NCI-H2029 treated with DMSO at 0.1 percent for 48 hours (cell line): Measurements from ENCODE around the gene ZDHHC4.
"Not testable (repeated sequence)": the region's sequence is repeated elsewhere in the genome, so short reads cannot be mapped to it uniquely, and the experiment has no call there.

ENCODE experiments used
- DNase-seq: peaks from one replicate; lab custom pipeline; 2025; lab: John Stamatoyannopoulos, UW

ZDHHC4 gene

DNA sequence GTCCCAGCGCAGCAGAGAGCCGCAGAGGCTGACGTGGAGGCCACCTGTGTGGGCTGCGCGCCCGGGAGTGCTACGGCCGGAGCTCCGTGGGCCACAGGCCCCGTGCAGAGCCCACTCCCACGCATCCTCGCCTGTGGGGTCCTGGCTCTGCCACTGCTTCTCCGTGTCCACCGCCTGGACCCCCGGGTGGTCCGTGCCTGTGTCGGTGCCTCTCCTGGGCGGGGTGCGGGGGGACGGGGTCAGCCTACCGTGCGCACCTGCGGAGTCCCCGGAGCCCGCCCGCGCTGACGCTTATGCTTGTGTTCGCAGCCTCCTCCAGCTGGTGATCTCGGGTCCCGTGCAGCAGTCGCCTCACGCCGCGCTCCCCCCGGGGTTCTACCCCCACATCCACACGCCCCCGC is 30.4 kb downstream of the ZDHHC4 start:
- DNase-seq: no peak

DNA sequence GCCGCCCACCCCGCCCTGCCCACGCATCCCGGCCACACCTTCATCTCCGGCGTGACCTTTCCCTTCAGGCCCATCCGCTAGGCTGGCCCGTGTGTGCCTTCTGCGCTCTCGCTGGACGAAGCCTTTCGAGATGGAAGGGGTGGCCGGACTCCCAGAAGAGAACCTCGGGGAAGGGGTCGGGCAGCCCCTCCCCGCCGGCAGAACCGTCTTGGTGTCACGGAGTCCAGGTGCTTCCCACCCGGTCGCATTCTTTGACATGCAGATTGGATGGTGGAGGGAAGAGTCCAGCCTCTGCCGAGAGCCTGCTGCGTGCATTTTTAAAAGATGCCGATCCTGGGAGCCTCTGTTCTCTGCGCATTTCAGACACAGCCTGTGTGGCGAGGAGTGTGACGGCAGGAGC is 30.8 kb downstream of the ZDHHC4 start:
- no peak for DNase-seq

DNA sequence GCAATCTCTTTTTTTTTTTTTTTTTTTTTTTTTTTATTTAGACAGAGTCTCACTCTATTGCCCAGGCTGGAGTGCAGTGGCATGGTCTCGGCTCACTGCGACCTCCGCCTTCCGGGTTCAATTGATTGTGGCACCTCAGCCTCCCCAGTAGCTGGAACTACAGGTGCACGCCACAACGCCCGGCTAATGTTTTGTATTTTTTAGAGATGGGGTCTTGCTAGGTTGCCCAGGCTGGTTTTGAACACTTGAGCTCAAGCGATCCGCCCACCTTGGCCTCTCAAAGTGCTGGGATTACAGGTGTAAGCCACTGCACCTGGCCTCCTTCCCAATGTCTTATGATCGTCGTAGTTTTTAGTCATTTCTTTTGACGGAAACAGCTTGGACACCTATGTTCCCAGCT is 31.5 kb downstream of the ZDHHC4 start:
- no peak for DNase-seq

DNA sequence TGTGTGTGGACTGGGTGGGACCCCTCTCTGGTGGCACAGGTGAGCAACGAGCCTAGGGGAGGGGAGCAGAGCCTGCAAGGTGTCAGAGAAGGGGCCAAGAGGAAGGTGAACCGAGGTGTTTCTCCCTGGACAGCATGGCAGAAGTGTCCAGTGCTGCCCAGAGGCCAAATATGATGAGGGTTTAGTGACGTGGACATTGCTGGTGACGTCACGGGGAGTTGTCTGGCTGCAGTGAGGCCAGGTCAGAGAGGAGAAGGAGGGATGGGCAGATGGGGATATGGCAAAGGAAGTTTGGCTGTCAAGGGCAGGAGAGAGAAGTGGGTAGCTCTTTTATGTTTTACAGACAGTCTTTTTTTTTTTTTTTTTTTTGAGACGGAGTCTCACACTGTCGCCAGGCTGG is 35.6 kb downstream of the ZDHHC4 start:
- DNase-seq: no peak

DNA sequence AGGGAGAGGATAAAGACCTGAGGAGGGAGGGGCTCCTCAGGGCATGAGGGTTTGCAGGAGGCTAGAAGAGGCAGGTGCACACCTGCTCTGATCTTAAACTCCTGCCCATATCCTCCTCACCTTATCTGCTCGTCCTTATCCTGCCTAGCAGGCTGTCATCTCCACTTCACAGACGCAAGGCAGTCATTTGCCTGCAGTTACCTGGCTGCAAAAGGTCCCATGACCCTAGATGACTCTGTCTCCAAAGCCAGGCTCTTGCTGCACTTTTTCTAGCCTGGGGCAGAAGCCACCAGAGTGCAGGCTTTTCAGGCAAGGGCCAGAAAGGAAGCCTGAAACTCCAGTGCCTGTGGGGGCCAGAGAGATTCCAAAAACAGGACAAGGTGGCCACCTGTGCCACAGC is 36.5 kb downstream of the ZDHHC4 start:
- DNase-seq: no peak

DNA sequence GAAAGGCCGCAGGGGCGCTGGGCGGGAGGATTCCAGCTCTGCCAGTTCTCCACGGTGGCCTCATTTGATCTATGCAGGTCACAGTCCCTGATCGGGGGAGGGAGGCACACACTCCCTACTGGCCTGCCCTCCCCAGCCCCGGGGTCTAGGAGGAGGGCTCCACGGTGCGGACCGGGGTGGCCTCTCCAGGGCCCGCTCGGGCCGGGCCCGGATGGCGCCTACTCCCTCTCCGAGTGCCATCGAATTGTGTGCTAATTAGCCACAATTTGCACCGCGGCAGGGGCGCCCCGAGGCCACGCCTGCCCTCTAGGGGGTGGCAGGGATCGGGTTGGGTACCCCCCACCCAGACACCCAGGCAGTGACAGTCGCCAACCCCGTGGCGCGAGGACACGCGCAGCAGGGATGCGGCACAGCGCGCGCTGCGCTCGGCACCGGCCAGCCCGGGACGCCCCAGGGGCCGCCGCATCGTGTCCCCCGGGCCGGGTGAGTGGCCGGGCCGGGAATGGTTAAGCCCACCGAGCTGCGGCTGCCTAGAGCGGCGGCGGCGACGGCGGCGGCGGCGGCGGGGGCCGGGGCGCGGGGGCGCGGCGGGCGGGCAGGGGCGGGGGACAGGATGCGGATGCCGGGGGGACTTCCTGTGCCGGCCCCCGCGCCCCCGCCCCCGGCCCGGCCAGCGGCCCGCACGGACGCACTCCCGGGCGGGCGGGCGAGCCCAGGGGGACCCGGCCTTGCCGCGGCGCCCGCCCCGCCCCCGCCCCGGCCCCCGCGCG is 37.9 kb downstream of the ZDHHC4 start, which contains the start of gene ZNF853:
Gene ZNF853 (plus strand): TSS at position 658 of the 770 bp plus-strand sequence. CDS start 565 bp downstream, outside the sequence.
- DNase-seq: no peak

DNA sequence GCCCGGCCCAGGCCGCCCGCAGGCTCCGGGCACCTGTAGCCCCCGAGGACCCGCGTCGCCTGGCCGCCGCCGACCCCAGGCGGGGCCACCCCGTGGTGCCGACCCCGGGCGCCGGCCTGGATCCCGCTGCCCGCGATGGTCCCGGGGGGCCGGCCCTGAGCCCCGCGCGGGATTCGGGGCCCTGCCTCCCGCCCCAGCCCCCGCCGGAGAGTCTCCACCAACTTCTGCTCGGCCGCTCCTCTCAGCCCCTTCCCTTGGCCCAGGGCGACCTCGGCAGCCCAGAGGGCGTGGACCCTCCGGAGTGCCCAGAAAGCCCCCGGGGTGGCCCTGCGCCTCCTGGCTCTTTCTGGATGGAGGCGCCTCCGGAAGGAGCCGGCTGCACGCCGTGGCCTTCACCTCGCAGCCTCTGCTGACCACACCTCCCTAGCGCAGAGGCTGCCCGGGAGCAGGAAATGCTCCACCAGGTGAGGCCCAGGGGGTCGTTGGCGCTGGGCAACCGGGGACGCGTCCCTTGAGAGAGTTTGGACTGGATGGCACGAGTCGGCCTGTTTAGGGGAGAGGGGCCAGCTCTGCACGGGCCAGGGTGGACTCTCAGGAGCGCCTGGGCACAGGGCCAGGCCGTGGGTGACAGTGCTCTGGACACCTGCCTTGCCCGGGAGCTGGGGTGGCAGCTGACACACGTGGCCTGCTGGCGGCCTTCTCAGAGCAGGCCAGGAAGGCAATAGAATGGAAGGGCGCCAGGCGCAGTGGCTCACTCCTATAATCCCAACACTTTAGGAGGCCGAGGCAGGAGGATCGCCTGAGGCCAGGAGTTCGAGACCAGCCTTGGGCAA is 38.7 kb downstream of the ZDHHC4 start:
- no peak for DNase-seq

DNA sequence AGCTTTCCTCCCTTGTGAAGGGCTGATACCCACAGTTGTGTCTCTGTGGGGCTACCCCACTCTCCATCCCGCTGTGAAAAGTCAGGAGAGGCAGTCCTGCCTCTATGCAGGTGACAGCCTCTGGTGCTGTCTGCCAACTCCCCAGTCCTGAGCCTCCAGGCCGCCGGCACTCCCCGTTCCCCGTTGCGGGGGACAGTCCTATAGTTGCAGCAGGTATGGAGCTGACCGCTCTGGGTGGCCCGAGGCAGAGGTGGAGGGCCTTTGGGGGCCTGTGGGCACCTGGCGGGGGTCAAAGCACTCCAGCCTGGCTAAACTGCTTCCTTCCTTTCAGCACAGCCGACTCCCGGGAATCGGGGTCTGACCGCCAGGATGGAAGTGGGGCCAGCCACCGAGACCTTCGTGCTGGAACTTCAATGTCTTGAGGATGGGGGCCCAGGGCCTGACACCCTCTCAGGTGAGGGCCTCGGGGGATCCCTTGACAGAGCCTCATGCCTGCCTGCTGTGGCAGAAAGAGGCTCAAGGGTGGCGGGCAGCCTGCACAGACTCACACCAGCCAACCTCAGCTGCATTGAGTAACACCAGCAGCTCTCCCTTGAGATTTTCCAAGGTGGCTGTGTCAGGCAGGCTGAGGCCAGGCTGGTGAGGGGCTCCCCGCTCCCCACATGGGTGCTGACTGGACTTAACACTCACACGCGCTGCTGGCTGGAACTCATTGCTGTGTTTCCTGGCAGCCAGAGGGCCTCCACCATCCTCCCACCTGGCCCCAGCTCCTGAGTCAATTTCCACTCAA is 39.8 kb downstream of the ZDHHC4 start:
- no peak for DNase-seq

DNA sequence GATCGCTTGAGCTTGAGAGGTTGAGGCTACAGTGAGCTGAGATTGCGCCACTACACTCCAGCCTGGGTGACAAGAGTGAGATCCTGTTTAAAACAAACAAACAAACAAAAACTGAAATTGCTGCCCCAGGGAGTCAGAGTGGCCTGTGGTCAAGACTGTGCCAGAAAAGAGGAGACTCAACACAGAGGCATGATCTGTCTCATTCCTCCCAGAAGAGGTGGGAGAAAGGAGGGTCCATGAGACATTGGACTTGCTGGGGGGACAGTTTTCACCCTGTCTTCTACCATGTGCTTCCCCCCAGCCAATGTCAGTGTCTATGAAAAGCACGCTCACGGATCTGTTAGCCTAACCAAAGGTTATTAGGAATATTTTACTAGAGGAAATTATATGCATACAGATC is 41.4 kb downstream of the ZDHHC4 start:
- no peak for DNase-seq

DNA sequence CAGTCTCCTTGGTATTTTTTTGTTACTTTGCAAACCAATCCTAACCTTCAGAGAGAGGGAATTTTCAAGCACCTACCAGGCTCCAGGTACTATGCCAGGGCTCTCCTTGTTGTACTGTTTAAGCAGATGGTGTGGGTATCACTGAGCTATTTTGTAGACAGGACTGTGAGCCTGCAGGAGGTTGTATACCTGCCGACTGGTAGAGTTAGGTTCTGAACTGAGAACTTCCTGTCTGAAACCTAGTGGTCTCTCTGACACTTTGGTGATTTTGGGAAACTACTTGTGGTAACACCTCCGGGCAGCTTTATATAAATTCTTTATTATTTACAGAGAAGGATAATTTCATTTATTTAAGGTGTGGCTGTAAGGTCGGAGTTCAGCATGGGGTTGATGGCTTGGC is 42.7 kb downstream of the ZDHHC4 start:
- DNase-seq: no peak

DNA sequence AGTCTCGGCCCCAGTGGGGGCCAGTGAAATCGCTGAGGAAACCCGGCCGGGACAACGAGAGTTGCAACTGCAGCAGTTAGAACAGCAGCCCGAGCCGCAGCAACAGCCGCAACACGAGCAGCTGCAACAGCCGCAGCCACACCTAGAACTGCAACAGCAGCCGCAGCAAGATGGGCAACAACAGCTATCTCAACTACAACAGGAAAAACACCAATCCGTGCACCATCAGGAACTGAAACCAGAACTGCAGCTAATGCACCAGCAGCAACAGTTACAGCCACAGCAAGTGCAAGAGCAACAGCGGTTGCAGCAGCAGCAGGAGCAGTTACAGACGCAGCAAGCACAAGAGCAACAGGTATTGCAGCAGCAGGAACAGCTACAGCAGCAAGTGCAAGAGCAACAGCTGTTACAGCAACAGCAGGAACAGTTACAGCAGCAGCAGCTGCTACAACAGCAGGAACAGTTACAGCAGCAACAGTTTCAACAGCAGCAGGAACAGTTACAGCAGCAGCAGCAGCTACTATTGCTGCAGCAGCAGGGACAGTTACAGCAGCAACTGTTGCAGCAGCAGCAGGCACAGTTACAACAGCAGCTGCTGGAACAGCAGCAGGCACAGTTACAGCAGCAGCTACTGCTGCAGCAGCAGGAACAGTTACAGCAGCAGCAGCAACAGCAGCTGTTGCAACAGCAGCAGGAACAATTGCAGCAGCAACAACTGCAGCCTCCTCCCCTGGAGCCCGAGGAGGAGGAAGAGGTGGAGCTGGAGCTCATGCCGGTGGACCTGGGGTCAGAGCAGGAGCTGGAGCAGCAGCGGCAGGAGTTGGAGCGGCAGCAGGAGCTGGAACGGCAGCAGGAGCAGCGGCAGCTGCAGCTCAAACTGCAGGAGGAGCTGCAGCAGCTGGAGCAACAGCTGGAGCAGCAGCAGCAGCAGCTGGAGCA is 44.2 kb downstream of the ZDHHC4 start:
- no peak for DNase-seq

DNA sequence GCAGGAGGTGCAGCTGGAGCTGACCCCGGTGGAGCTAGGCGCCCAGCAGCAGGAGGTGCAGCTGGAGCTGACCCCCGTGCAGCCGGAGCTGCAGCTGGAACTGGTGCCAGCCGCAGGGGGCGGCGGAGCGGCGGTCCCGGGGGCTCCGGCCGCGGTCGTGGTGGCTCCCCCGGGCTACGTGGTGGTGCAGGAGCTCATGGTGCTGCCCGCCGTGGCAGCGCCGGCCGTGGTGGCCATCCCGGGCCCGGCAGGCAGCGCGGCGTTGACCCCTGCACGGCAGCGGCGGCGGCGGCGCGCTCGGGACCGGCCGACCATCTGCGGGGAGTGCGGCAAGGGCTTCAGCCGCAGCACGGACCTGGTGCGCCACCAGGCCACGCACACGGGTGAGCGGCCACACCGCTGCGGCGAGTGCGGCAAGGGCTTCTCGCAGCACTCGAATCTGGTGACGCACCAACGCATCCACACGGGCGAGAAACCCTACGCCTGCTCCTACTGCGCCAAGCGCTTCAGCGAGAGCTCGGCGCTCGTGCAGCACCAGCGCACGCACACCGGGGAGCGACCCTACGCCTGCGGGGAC is 45.0 kb downstream of the ZDHHC4 start:
- DNase-seq: no peak

DNA sequence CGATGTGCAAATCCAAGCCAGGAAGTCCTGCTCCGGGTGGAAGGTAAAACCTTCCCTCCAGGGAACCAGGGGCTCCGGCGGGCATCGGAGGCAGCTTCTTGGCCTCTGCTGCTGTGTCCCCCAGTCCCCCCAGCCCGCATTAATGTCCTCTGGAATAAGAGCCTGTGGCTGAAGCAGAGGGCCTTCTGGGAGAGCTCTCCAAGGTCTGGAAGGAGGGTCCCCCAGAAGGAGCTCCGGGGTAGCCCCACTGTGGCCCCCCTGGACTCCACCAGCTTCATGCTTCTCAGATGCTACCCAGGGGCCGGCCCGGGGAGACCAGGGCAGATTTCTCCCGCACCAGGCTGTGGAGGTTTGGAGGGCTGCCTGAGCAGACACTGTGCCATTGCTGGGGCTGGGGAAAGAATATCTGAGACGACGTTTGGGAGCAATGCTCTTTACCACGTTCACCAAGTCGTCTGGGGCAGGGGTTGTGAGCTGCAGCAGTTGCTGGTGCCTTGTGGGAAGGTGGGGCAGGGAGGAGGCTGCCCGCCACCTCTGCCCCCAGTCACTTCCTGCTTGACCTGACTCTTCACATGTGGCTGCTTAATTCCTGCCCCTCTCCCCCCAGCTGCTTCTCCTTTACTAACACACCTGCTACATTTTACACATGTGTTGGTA is 46.5 kb downstream of the ZDHHC4 start:
- DNase-seq: no peak

DNA sequence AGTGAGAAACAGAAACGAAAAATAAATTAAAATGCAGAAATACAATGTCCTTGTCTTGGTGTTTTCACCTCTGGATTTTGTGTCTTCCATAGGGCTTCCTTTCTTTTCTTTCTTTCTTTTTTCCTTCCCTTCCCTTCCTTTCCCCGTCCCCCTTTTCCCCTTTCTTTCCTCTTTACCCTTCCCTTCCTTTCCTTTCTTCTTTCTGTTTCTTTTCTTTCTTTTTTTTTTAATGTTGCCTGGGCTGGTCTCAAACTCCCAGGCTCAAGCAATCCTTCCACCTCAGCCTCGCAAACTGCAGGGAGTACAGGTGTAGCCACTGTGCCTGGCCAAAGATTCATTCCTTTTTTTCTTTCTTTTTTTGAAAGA is 47.0 kb downstream of the ZDHHC4 start:
- DNase-seq: no peak

DNA sequence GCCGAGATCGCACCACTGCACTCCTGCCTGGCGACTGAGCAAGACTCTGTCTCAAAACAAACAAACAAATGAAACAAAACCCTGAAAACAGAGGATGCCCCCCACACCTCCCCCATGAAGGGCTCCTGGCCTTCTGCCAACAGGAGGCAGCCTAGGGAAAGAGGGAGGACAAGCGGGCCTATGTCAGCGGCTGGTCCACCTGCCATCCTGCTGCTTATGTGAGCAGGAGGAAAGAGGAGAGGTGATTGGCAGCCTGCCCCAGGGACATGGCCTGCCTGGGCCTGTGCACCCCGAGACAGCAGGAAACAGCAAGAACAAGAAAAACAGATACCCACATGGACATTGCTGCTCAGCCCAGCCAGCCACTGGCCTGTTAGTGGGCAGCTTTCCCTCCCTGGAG is 50.8 kb downstream of the ZDHHC4 start:
- no peak for DNase-seq

DNA sequence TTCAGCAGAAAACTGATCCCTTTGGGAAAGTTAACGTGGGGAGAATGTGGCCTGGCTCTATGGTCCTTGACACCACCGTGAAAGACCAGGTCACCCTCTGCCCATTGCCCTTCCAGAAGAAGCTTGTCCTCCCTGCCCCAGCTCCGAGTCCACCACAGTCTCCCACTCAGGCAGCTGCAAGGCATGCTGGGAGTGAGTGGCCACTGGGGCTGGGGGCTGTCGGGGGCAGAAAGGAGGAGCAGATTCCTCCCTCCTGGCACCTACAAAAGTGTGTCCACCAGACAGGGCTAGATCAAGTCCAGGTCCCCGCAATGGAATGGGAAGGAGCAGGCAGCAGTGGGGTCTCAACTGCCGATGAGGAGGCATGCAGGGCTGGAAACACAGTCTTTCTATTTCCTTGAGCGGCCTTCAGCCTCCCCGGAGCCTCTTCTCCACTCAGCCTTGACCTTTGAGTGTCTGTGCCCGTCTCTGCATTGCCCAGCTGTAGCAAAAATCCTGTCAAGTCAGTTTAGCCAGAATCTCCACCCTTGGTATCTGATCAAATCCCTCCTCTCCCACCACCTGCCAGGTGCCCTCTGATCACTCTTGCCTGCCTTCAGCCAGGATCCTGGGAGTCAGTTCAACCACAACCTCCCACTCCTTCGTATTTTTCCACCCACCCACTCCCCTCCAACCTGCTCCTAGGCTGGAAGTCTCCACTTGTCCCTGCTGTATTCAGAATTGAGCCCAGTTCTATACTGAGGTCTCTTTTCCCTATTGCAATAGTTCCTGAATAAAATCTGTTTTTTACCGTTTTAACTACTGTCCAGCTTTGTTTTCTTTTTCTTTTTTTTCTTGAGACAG is 53.0 kb downstream of the ZDHHC4 start:
- DNase-seq: no peak

DNA sequence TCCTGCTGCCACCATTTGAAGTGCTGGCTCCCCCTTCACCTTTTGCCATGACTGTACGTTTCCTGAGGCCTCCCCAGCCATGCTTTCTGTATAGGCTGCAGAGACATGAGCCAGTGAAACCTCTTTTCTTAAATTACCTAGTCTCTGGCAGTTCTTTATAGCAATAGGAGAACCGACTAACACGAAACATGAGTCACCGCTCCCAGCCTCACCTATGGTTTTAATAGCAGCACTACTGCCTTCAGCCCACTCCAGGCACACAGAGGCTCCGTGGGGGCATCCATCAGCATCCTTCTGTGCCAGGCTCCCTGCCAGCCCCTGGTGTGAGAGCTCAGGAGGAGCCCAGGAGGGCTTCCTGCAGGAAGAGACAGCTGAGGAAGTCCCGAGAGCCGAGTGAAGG is 54.4 kb downstream of the ZDHHC4 start:
- no peak for DNase-seq

DNA sequence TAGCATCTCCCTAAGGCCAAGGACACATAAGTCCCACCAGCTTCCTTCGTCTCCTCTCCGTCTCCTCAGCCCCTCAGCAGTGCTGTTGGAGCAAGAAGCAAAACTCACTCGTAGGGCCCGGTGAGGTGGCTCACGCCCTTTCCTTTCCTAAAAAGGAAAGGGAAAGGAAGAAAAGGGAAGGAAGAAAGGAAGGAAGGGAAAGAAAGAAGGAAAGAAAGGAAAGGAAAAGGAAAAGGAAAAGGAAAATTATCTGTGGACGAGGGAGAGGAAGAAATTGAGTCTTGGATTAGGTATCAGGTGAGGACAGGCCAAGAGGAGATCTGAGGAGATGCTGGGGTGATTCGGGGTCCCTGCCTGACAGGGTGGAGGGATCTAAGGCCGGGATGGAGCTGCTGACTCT is 56.8 kb downstream of the ZDHHC4 start:
- no peak for DNase-seq

DNA sequence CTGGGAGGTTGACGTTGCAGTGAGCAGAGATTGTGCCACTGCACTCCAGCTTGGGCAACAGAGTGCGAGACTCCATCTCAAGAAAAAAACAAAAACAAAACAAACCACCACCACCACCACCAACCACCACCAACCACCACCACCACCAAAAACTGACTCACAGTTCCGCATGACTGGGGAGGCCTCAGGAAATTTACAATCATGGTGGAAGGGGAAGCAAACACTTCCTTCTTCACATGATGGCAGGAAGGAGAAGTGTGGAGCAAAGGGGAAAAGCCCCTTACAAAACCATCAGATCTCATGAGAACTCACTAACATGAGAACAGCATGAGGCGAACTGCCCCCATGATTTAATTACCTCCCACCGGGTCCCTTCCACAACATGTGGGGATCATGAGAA is 57.7 kb downstream of the ZDHHC4 start:
- not testable (repeated sequence) for DNase-seq
